NCI-H1694 treated with DMSO at 0.1 percent for 48 hours (cell line): ENCODE data around the gene IFIT2.
"Not testable (repeated sequence)": the region's sequence is repeated elsewhere in the genome, so short reads cannot be mapped to it uniquely, and the experiment has no call there.

Experiments used
- DNase-seq: peaks from one replicate; lab custom pipeline; 2025; lab: John Stamatoyannopoulos, UW

The IFIT2 gene

GRCh38 chr10:89279421-89279869 lies 22.4 kb upstream of the IFIT2 start:
- no peak for DNase-seq

DNA sequence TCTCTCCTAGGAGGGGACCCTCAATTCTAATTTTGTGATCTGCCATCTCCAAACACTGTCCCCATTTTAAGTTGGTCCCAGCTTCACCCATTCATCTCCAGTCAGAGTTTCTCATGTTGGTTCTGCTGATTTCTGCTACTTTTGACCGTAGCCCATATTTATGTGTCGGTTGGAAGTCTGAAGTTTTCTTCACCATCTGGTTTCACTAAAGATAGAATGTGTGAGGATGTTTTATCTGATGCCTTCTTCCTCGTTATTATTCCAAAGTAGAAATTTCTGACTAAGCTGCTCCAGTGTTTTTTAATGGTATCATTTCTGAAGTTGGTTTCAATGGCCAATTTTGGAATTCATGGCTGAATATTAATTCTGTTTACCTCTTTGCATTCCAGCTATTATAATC lies 21.3 kb upstream of the IFIT2 start:
- DNase-seq: no peak

DNA sequence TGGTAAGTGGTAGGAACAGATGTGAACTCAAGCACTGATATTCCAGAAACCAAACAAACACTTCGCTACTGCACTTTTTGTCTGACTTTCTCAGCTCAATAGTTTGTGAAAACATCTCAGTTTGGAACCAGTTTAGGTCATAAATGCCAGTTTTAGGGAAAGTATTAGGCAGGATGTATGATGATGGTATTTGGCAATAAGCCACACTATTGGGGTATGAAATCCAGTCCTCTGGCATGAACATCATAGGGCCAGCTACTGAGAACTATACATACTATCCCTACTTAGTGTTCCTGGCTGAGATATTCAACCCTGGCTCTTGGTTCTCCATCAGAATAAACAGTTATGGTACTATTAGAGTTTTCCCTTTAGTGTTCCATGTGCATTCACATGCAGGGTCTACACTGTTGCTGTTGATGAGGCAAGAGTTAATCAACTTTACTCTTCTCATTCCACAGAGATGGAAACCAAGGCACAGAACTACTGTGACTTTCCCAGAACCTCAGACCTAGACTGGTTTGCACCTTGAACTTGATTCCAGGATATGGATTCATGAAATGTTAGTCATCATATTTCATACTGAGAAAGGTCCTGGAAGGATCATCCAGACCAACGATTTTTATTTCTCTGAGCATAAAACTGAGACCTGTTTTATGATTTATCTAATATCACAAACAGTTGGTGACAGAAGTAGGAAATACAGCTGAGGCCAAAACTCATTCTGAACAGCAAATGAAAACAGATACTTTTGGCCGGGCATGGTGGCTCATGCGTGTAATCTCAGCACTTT lies 20.0 kb upstream of the IFIT2 start:
- no peak for DNase-seq

DNA sequence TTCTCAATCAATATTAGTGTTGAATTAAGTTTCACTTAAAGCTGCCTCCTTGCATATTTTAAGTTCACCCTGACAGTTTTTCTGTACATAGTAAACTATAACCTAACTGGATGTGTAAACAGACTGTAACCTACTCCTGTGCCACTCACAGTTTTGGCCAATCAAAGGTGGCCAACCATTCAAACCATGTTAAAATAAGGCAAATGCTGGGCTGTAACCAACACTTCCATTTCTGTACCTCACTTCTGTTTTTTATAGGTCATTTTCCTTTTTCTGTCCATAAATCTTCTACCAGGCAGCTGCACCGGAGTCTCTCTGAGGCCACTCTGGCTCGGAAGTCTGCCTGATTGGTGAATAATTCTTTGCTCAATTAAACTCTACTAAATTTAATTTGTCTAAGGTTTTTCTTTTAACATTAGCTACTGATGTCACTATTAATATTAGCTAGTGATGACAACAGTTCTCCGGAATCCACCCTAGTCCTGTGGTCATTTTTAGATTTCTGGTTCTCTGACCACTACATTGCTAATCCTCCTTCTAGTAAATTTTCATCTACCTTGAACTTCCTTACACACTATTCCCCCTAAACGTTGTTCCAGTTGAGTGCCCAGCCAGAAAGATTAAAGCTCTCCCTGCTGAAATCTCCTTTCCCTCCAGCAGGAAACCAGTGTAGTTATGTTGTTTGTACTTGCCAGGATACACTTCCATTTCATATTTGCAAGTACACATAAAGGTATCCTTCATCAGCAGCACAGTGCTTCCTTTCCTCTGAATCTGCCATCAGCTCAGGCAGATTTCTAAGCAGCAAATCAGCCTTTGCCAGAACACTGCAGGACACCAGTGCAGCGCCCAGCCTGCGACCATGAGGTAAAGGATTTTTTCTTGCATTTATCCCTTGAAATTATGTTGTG lies 18.6 kb upstream of the IFIT2 start:
- no peak for DNase-seq

GRCh38 chr10:89283936-89284475 lies 17.8 kb upstream of the IFIT2 start:
- DNase-seq: no peak

DNA sequence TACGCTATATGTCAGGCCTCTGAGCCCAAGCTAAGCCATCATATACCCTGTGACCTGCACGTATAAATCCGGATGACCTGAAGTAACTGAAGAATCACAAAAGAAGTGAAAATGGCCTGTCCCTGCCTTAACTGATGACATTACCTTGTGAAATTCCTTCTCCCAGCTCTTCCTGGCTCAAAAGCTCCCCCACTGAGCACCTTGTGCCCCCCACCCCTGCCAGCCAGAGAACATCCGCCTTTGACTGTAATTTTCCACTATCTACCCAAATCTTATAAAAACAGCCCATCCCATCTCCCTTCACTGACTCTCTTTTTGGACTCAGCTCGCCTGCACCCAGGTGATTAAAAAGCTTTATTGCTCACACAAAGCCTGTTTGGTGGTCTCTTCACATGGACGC lies 17.1 kb upstream of the IFIT2 start:
- not testable (repeated sequence) for DNase-seq

- DNase-seq: not testable (repeated sequence)
Observed at GRCh38 chr10:89285303-89285702, 16.5 kb upstream of the IFIT2 start.

DNA sequence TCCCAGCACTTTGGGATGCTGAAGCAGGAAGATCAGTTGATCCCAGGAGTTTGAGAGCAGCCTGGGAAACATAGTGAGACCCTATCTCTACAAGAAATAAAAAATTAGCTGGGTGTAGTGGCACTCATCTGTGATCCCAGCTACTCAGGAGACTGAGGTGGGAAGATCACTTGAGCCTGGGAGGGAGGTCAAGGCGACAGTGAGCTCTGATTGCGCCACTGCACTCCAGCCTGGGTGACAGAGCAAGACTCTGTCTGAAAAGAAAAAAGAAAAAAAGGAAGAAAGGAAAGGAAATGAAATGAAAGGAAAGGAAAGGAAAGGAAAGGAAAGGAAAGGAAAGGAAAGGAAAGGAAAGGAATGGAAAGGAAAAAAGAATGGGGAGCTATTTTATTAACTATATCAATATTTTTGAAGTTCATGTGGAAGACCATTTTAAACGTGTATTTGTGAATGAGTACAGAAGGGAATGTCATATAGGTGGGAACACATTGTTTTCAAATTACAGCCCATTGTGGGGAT lies 7.1 kb upstream of the IFIT2 start:
- DNase-seq: no peak

GRCh38 chr10:89295597-89295996 lies 6.2 kb upstream of the IFIT2 start:
- no peak for DNase-seq

- DNase-seq: no peak
Observed at GRCh38 chr10:89296220-89296648, 5.6 kb upstream of the IFIT2 start.

DNA sequence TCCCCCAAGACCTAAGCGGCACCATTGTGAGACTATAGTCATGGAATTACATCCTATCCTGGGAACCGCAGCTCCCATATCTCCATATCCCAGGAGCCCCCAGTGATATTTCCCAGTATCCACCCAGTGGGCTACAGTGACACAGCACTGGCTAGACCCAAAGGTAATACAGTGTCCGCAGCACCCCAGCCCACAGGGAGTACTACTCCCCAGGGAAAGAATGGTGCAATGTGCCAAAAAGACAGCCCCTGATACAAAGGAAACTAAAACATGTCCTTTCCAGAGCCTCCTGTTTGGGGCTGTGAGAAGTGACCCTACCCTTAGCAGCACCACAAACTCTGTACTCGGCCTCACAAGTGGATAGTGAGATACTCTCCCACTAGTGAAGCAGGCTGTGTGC lies 4.5 kb upstream of the IFIT2 start:
- no peak for DNase-seq

- no peak for DNase-seq
Observed at GRCh38 chr10:89297791-89298190, 4.1 kb upstream of the IFIT2 start.

- no peak for DNase-seq
Observed at GRCh38 chr10:89299031-89299430, 2.8 kb upstream of the IFIT2 start.

DNA sequence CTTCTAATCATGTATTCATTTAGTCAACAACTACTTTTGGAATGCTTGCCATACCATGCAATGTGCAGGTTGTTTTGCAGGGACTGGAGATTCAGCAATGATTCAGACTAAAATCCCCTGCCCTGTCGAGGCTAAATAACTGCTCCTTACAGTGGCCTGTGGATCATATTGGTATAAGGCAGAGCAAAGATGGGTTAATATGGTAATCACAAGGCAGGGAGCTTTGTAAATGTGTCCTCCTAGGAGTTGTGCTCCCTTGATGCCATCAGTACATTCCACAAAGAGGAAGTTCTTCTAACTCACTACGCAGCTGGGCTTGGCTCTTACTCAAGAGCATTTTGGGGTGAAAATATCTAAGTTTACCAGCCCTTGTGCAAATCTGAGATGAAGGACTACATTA lies 614 bp upstream of the IFIT2 start:
- no peak for DNase-seq

DNA sequence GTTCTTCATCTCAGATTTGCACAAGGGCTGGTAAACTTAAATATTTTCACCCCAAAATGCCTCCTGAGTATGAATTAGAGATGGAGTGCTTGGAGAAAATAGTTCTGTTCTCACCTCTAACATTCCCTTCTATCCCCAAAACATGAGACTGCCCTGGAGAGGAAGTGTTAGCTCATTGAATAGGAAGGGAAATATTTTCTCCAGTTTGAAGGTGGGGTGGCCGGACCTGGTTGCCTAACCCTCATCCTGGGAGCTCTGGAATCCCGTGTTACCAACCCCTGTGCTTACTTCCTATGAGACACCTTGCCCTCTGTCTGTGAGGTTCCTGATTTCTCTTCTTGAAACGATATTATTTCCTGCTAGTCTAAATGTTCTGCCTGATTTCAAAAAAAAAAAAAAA lies 779 bp downstream of the IFIT2 start:
- DNase-seq: no peak

- DNase-seq: no peak
Observed at GRCh38 chr10:89303161-89303560, 1.3 kb downstream of the IFIT2 start.

DNA sequence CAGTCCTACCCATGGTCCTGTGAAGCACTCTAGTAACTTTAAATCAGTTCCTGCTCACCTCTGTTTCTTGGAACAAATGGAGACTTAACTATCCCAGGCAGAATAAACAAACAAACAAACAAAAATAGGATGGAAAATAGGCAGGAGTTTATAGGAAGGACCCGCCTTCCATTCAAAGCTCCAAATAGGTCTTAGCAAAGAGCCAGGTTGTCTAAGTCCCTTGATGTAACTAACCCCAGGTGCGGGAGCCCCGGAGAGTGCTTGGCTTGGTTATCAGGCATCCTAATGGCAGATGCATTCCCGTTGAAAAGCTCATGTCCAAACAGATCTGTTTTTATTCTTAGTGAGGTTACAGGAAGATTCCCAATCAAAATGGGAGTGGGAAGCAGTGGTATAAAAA lies 2.2 kb downstream of the IFIT2 start:
- no peak for DNase-seq

DNA sequence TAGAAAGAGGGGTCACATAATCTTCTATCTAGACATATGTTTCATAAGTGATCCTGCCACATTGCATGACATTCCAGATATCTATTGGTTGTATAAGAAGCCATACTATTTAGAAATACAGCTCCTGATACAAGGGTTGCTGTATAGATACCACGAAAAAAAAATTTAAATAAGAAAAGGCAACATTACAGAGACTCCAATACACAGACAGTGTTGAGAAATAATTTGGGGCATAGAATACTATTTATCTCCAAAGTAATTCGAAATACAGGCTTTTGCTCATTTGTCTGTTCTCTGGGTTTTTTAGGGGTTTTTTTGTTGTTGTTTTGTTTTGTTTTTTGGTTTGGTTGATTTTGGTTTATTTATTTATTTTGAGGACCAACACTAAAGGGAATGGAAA lies 2.6 kb downstream of the IFIT2 start:
- DNase-seq: no peak

GRCh38 chr10:89304925-89305324 lies 3.1 kb downstream of the IFIT2 start:
- no peak for DNase-seq

DNA sequence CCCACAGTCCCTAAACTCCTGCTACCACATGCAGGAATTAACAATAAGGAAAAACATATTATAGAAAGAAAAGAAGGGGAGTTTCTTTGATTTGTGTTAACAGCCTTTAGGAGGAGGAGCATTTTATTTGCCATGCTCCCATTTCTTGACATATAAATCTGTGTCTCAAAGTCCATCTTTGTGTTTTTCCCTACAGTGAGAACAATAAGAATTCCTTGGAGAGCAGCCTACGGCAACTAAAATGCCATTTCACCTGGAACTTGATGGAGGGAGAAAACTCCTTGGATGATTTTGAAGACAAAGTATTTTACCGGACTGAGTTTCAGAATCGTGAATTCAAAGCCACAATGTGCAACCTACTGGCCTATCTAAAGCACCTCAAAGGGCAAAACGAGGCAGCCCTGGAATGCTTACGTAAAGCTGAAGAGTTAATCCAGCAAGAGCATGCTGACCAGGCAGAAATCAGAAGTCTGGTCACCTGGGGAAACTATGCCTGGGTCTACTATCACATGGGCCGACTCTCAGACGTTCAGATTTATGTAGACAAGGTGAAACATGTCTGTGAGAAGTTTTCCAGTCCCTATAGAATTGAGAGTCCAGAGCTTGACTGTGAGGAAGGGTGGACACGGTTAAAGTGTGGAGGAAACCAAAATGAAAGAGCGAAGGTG lies 4.1 kb downstream of the IFIT2 start:
- no peak for DNase-seq

DNA sequence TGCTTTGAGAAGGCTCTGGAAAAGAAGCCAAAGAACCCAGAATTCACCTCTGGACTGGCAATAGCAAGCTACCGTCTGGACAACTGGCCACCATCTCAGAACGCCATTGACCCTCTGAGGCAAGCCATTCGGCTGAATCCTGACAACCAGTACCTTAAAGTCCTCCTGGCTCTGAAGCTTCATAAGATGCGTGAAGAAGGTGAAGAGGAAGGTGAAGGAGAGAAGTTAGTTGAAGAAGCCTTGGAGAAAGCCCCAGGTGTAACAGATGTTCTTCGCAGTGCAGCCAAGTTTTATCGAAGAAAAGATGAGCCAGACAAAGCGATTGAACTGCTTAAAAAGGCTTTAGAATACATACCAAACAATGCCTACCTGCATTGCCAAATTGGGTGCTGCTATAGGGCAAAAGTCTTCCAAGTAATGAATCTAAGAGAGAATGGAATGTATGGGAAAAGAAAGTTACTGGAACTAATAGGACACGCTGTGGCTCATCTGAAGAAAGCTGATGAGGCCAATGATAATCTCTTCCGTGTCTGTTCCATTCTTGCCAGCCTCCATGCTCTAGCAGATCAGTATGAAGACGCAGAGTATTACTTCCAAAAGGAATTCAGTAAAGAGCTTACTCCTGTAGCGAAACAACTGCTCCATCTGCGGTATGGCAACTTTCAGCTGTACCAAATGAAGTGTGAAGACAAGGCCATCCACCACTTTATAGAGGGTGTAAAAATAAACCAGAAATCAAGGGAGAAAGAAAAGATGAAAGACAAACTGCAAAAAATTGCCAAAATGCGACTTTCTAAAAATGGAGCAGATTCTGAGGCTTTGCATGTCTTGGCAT lies 4.8 kb downstream of the IFIT2 start:
- no peak for DNase-seq
